GM12891 (cell line): ENCODE data around the gene CACNA1I.

Experiments
- DNase-seq: peaks from one replicate; pipeline ENCODE4 v3.0.0; 2011; ENCODE audit warnings: low spot score; ENCODE audit not compliant: insufficient read length
- FAIRE-seq: peaks from 2 replicates; lab custom pipeline; 2011; peaks lifted over from hg19 to GRCh38; lab: Jason Lieb, UNC
- PAX5 ChIP-seq: IDR thresholded peaks from 2 replicates; pipeline ENCODE4 v1.6.1; 2011; ENCODE audit warnings: low read length, moderate library complexity, mild to moderate bottlenecking; ENCODE audit not compliant: insufficient read depth, severe bottlenecking
- POLR2A ChIP-seq: IDR thresholded peaks from 2 replicates; pipeline ENCODE4 v1.6.1; 2011; ENCODE audit warnings: low read depth, low read length, control low read depth
- POLR2AphosphoS5 ChIP-seq: IDR thresholded peaks from 2 replicates; pipeline ENCODE4 v1.6.1; 2011; ENCODE audit warnings: low read depth, low read length, control low read depth
- POU2F2 ChIP-seq: IDR thresholded peaks from 2 replicates; pipeline ENCODE4 v1.6.1; 2011; ENCODE audit warnings: low read depth, mild to moderate bottlenecking, control low read depth, low read length, moderate library complexity
- SPI1 ChIP-seq: IDR thresholded peaks from 2 replicates; pipeline ENCODE4 v1.6.1; 2011; ENCODE audit warnings: low read depth, low read length, control low read depth
- TAF1 ChIP-seq: IDR thresholded peaks from 2 replicates; pipeline ENCODE4 v1.6.1; 2011; ENCODE audit warnings: low read depth, low read length, control low read depth

Gene CACNA1I

DNA sequence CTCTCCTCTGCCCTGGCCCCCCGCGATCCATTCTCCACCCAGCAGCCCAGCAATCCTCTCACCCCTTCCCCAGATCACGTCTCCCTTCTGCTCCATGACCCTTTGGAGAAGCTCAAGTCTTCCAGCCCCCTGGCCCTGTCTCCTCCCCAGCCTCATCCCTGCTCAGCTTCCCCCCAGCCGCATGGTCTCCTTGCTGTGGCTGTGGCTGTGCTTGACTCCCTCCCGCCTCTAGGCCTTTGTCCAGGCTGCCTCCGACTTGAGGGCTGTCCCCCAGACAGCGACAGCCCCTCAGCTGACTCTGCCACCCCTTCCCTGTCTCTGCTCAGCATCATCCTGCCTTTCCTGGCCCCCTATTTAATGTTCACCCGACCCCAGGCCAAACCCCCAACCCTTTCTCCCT is 59.3 kb downstream of the CACNA1I start:
- FAIRE-seq = no peak
- DNase-seq = no peak
- TF ChIP-seq SPI1 = no peak
- TF ChIP-seq TAF1 = no peak
- TF ChIP-seq POLR2A = no peak
- no peak for TF ChIP-seq PAX5
- TF ChIP-seq POU2F2 = no peak
- TF ChIP-seq POLR2AphosphoS5 = no peak

DNA sequence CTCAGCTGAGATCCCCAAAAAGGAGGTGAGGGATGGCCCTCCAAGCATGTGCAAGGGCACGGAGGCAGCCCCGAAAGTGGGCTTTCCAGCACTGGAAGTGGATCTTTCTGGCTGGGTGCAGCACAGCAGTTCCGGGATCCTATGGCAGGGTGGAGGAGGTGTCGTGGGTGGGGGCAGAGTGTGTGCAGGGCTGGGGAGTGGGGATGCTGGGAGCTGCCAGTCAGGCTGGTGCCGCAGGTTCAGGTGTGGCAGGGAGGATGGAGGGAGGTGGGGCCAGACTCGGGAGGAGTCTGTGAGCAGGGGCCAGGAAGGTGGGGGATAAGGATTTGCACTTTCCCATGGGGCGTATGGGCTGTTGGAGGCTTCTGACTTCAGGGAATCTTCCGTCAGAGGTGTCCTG is 60.2 kb downstream of the CACNA1I start:
- DNase-seq = no peak
- no peak for FAIRE-seq
- TF ChIP-seq POLR2A (no peak), TAF1 (no peak), POU2F2 (no peak), PAX5 (no peak), POLR2AphosphoS5 (no peak), SPI1 (no peak)

DNA sequence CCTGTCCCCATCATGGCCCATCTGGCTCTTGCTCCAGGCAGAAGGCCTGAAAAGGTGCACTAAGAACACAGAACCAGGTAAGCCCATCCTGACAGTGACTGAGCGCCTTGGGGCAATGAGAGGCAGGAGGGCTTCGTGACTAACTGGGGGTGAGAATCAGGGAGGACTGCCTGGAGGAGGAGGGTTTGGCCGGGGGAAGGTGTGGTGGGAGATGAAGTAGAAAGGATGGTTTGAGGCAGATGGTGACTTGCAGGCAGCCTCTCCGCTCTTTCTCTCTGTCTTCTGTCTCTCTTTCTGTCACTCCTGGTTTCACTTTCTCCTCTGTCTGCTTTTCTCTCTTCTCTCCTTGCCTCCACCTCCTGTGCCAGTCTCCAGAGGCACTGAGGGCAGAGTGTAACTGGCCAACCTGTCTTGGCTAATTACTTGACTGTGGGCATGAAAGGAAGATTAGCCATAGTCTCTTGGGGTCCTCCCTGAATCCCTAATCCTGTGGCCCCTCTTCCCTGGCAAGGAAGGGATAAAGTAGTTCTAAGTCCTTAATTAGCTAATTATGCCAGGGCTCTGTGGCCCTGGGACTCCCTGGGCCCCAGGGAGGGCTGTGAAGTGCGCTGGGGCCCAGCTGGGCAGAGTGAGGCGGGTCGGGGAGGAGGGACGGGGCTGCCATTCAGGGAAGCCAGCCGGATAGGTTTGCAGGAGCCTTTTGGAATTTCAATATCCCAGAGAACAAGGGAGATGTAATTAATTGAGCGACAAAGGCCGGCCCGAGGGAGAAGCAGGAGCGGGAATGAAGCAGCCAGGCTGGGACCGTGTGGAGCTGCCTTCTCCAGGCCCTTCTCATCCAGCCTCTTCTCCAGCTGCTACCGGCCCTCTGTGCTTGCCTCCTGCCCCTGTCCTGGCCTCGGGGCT is 61.1 kb downstream of the CACNA1I start:
- no peak for FAIRE-seq
- TF ChIP-seq PAX5 = no peak
- no peak for TF ChIP-seq POLR2A
- TF ChIP-seq TAF1 = no peak
- TF ChIP-seq POU2F2 = no peak
- TF ChIP-seq SPI1 = no peak
- no peak for DNase-seq

DNA sequence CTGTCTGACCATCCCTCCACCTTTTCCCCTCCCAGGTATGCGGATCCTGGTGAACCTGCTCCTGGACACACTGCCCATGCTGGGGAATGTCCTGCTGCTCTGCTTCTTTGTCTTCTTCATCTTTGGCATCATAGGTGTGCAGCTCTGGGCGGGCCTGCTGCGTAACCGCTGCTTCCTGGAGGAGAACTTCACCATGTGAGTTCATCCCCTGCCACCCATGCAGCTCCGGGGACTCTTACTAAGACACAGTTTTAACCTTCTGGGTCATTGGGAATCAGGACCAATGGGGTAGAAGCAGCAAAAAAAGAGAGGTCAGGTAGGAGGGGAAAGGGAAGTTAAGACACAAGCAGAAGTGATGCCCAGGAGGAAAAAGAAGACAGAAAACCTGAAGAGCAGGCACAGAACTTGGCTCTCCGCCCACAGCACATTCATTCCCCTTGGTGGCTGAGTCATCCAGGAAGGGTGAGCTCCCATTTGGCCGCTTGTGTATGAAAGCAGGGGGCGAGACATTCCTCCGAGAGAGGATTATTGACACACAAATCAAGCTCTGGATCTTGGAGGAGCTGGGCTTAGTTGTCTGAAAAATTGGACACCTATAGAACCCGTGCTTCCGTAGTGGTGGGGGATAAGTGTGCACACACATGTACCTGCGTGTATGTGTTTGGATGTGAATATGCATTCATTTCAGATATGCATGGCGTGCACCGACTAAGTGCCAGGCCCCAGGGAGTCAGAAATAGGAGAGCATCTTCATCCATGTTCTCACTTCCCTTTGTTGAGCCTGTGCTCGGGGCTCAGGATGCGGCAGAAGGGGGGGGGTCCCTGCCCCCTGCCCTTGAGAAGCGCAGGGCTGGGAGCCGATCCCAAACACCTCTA is 64.2 kb downstream of the CACNA1I start:
- FAIRE-seq (no peak), DNase-seq (no peak)
- TF ChIP-seq SPI1 = no peak
- no peak for TF ChIP-seq POLR2A
- no peak for TF ChIP-seq TAF1
- no peak for TF ChIP-seq POLR2AphosphoS5
- TF ChIP-seq PAX5 = no peak

DNA sequence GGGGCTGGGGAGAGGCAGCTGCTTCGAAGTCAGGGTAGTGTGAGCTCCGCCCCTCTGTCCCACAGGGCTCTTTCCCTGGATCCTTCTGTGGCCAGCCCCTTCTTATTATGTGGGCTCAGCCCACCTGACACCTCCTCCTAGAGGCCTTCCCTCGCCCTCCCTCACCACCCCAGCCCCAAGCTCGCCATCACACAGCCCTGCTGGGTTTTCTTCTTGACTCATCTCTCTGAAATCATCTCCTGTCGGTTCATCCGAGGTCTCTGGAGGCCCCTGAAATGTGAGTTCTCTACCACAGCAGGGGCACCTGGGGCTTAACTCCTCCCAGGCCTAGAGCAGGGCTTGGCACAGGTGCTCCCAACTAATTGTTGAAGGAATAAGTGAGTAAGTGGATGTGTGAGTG is 65.2 kb downstream of the CACNA1I start:
- FAIRE-seq = no peak
- no peak for DNase-seq
- TF ChIP-seq POLR2A = no peak
- TF ChIP-seq POLR2AphosphoS5 = no peak
- TF ChIP-seq TAF1 = no peak
- no peak for TF ChIP-seq SPI1
- TF ChIP-seq POU2F2 = no peak
- no peak for TF ChIP-seq PAX5

DNA sequence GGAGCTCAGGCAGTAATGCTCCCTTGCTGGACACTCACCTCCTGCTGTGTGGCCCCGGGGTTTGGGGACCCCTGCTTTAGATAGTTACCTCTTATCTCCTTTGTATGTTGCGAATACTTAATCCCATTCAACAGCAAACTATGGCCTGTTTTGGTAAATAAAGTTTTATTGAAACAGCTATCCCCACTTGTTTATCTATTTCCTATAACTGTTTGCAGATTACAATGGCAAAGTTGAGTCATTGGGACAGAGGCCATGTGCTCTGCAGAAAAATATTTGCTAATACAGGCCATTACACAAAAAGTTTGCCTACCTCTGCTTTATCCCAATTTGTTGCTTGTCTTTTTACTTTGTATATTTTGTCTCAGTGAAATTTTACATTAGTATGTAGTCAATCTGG is 68.4 kb downstream of the CACNA1I start:
- FAIRE-seq = no peak
- TF ChIP-seq POLR2AphosphoS5 = no peak
- TF ChIP-seq PAX5 = no peak
- TF ChIP-seq TAF1 = no peak
- TF ChIP-seq SPI1 = no peak
- TF ChIP-seq POU2F2 = no peak
- TF ChIP-seq POLR2A = no peak

DNA sequence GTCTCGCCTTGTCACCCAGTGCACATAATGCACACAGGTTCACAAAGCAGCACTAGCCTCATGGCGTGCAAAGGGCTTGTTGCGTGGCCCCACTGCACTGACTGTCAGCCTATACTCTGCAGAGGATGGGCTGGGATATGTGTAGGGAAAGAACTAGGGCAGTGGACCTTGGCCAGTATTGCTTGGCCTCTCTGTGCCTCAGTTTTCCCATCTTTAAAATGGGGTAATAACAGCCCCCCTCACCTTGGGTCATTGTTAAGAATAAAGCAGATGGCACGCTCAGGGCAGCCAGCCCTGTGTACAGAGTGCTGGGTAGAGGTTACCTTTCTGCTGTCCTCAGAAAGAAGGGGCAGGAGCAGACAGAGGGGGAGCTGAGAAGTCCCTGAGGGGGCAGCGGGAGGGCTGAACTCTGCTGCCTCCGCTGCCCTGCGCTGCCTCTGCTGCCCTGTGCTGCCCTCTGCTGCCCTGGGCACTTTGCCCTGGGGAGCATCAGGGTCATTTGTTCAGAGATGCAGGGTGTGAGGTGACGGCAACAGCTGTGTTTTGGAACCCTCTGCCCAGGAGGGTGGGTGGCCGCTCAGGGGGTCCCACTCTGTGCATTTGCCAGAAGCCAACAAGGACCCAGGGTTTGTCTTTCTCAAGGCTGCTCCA is 71.2 kb downstream of the CACNA1I start:
- FAIRE-seq (no peak), DNase-seq (no peak)
- TF ChIP-seq POU2F2 (no peak), SPI1 (no peak), PAX5 (no peak), POLR2A (no peak), POLR2AphosphoS5 (no peak), TAF1 (no peak)

More for the DNA sequence above, 68.4 kb downstream of the CACNA1I start:
- no peak for DNase-seq

DNA sequence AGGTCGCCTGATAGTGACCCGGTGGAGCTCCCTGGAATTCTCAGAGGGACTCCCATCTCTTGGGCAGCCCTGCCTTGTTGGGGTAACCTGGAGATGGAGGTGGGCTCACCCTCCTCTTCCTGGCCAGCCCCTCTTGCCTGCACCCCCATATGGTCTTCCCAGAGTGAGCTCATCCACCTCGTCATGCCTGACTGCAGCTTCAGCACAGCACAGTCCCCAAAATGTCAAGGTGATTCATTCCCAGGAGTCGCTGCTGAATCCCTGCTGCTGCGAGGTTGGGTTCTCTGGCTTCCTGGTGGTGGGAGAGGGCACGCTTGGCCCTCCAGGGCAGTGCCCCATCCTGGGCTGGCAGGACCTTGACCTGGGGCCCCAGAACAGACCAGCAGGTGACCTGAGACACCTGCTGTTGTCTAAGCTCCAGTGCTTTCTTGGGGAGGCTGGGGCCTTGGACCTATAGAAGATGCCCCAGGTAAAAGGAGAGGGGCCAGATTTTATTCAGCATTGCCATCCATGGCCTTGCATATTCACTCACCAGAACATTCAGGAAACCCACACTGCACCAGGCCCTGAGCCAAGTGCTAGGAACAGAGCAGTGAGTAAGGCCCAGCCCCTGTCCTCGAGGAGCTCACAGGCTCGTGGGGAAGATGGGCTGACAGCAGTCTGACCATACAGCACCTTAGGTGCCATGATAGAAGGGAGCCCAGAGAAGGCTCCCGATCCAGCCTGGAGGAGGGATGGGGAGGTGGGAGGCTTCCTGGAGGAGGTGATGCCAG is 72.9 kb downstream of the CACNA1I start:
- FAIRE-seq (no peak), DNase-seq (no peak)
- TF ChIP-seq POU2F2 (no peak), POLR2AphosphoS5 (no peak), SPI1 (no peak), POLR2A (no peak), PAX5 (no peak), TAF1 (no peak)
